K562 (cell line): ENCODE results near the gene TMEM131L. TPM values are rescaled to one million over a fixed set of nuclear protein-coding genes. Genes with fewer than 3 reads are reported as not detected.

Experiments
- CBX5 ChIP-seq: IDR thresholded peaks from 2 replicates; pipeline ENCODE4 v1.6.1; 2014; ENCODE audit warnings: low read depth, borderline replicate concordance
- ERF ChIP-seq: fragments of 450-650 bp; formaldehyde crosslinking; IDR thresholded peaks from 2 replicates; pipeline ENCODE4 v1.4.0; 2020; ENCODE audit warnings: mild to moderate bottlenecking, mixed read lengths
- HIVEP1 ChIP-seq: fragments of 250-450 bp; sonication (Bioruptor Pico); IDR thresholded peaks from 2 replicates; pipeline ENCODE4 v1.4.0; 2020; ENCODE audit warnings: mild to moderate bottlenecking
- HOXB6 ChIP-seq: fragments of 250-450 bp; sonication (Bioruptor Pico); IDR thresholded peaks from 2 replicates; pipeline ENCODE4 v1.5.1; 2022; ENCODE audit warnings: mild to moderate bottlenecking, borderline replicate concordance
- PTTG1 ChIP-seq: fragments of 450-650 bp; IDR thresholded peaks from 2 replicates; pipeline ENCODE4 v1.6.1; 2016; ENCODE audit warnings: low read depth, mild to moderate bottlenecking, missing genetic modification characterization, missing compliant biosample characterization
- ZNF121 ChIP-seq: sonication (generic); formaldehyde crosslinking; conservative IDR thresholded peaks from 2 replicates; pipeline ENCODE4 v1.8.0; 2022; ENCODE audit warnings: missing genetic modification reagents
- ZNF184 ChIP-seq: sonication (generic); formaldehyde crosslinking; IDR thresholded peaks from 2 replicates; pipeline ENCODE4 v1.5.0; 2020; ENCODE audit warnings: missing genetic modification reagents
- ZNF3 ChIP-seq: fragments of 250-450 bp; sonication (Bioruptor Pico); IDR thresholded peaks from 2 replicates; pipeline ENCODE4 v1.5.0; 2021; ENCODE audit warnings: mild to moderate bottlenecking, moderate library complexity
- ZNF354B ChIP-seq: fragments of 250-450 bp; sonication (Bioruptor Pico); IDR thresholded peaks from 2 replicates; pipeline ENCODE4 v1.4.0; 2020
- ZNF41 ChIP-seq: fragments of 250-450 bp; sonication (Bioruptor Pico); conservative IDR thresholded peaks from 2 replicates; pipeline ENCODE4 v1.4.0; 2020; ENCODE audit warnings: mild to moderate bottlenecking
- polyA plus RNA-seq, 8 experiments: library from polyadenylated mRNA; depleted of rRNA in 4 of 8; stranded (reverse) in 5 of 8; unstranded in 3 of 8; fragments of >200 nt; fragmentation: Nextera tagmentation in 2 of 8; fragmentation: Illumina TruSeq in 1 of 8; extraction: Ambion mirVana in 2 of 8; extraction: Trizol in 1 of 8; gene quantifications; 2 replicates each; pipeline versions ENCODE4 v1.2.1 to v1.2.3, GENCODE V29; 2011 to 2014; ENCODE audit warnings: inconsistent platforms in 1 of 8, missing spikeins in 1 of 8
- total RNA-seq, 7 experiments: library from RNA; depleted of rRNA in 6 of 7; stranded (reverse); fragments of >200 nt in 6 of 7; fragmentation: Illumina TruSeq in 2 of 7; extraction: Trizol in 2 of 7; gene quantifications; 2 replicates each; pipeline versions ENCODE4 v1.2.1 to v1.2.3, GENCODE V29; 2011 to 2021; ENCODE audit warnings: low replicate concordance in 1 of 7
- TF ChIP-seq, protein P1 (sequence below): sonication (generic); formaldehyde crosslinking; IDR thresholded peaks from 2 replicates; pipeline ENCODE4 v1.8.1; 2023; ENCODE audit warnings: missing genetic modification reagents, mild to moderate bottlenecking, borderline replicate concordance

Gene TMEM131L
- total and polyA plus RNA-seq, 9 of the 15 experiments (the other 6 are each of a cell fraction or from before 2014, with no cell fraction given): 1.2 to 20.8 (median 12.9) TPM

DNA sequence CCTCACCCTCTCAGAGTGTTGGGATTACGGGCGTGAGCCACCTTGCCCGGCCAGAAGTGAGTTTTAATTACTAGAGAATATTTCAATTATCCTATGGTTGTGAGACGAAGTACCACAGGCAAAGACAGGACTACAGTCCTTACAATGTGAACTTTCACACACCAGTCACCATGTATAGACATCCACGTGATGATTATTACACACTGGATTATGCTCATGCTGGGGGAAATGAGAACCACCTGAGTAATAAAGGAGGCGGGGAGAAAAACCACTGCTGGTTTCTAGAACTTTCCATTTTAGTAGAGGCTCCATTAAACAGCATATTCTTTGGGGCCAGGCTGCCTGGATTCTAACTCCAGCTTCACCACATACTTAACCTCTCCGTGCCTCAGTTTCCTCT is 175.4 kb downstream of the TMEM131L start (continued):
- TF ChIP-seq, protein P1, sequence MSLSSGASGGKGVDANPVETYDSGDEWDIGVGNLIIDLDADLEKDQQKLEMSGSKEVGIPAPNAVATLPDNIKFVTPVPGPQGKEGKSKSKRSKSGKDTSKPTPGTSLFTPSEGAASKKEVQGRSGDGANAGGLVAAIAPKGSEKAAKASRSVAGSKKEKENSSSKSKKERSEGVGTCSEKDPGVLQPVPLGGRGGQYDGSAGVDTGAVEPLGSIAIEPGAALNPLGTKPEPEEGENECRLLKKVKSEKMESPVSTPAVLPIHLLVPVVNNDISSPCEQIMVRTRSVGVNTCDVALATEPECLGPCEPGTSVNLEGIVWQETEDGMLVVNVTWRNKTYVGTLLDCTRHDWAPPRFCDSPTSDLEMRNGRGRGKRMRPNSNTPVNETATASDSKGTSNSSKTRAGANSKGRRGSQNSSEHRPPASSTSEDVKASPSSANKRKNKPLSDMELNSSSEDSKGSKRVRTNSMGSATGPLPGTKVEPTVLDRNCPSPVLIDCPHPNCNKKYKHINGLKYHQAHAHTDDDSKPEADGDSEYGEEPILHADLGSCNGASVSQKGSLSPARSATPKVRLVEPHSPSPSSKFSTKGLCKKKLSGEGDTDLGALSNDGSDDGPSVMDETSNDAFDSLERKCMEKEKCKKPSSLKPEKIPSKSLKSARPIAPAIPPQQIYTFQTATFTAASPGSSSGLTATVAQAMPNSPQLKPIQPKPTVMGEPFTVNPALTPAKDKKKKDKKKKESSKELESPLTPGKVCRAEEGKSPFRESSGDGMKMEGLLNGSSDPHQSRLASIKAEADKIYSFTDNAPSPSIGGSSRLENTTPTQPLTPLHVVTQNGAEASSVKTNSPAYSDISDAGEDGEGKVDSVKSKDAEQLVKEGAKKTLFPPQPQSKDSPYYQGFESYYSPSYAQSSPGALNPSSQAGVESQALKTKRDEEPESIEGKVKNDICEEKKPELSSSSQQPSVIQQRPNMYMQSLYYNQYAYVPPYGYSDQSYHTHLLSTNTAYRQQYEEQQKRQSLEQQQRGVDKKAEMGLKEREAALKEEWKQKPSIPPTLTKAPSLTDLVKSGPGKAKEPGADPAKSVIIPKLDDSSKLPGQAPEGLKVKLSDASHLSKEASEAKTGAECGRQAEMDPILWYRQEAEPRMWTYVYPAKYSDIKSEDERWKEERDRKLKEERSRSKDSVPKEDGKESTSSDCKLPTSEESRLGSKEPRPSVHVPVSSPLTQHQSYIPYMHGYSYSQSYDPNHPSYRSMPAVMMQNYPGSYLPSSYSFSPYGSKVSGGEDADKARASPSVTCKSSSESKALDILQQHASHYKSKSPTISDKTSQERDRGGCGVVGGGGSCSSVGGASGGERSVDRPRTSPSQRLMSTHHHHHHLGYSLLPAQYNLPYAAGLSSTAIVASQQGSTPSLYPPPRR: no peak
- no peak for TF ChIP-seq ZNF184 (CRISPR knock-in tag)
- TF ChIP-seq ERF (CRISPR knock-in tag): no peak
- no peak for TF ChIP-seq CBX5
- no peak for TF ChIP-seq ZNF3
- no peak for TF ChIP-seq ZNF41 (CRISPR knock-in tag)
- no peak for TF ChIP-seq ZNF121
- no peak for TF ChIP-seq HIVEP1
- no peak for TF ChIP-seq ZNF354B (CRISPR knock-in tag)
- TF ChIP-seq PTTG1 (tag): no peak
- TF ChIP-seq HOXB6 (CRISPR knock-in tag): no peak
